Loucy (cell line): ENCODE measurements around the gene NXNL2.

Experiments used
- H2AFZ ChIP-seq: fragments of 200-600 bp; sonication (generic); 2 replicates; pipeline ENCODE4 v1.6.0; 2016; ENCODE audit warnings: antibody characterized with exemption, mild to moderate bottlenecking, low read length, moderate library complexity
- H3F3A ChIP-seq: fragments of 200-600 bp; 2 replicates; pipeline ENCODE4 v1.6.0; 2016; ENCODE audit warnings: antibody characterized with exemption, low read depth, mild to moderate bottlenecking
- H3K27me3 ChIP-seq: fragments of 200-600 bp; sonication (generic); 2 replicates; pipeline ENCODE4 v1.6.1; 2014; ENCODE audit warnings: low read length, mild to moderate bottlenecking; ENCODE audit not compliant: insufficient read depth, poor library complexity, severe bottlenecking
- H3K36me3 ChIP-seq: fragments of 200-600 bp; sonication (generic); 2 replicates; pipeline ENCODE4 v1.6.1; 2016; ENCODE audit warnings: low read length; ENCODE audit not compliant: insufficient read depth
- H3K4me1 ChIP-seq: fragments of 200-600 bp; sonication (generic); 2 replicates; pipeline ENCODE4 v1.5.1; 2014; ENCODE audit warnings: low read length, mild to moderate bottlenecking; ENCODE audit not compliant: insufficient read depth, poor library complexity, severe bottlenecking
- H3K4me2 ChIP-seq: fragments of 200-600 bp; sonication (generic); 2 replicates; pipeline ENCODE4 v1.6.0; 2014; ENCODE audit warnings: antibody characterized with exemption, low read length, low read depth, mild to moderate bottlenecking; ENCODE audit not compliant: poor library complexity, severe bottlenecking
- H3K4me3 ChIP-seq: fragments of 200-600 bp; sonication (generic); 2 replicates; pipeline ENCODE4 v1.5.1; 2014; ENCODE audit warnings: low read length, mild to moderate bottlenecking, mixed read lengths; ENCODE audit not compliant: poor library complexity, severe bottlenecking
- H3K79me2 ChIP-seq: fragments of 200-600 bp; sonication (generic); 2 replicates; pipeline ENCODE4 v1.6.1; 2014; ENCODE audit warnings: low read length; ENCODE audit not compliant: insufficient read depth
- H3K9ac ChIP-seq: fragments of 200-600 bp; sonication (generic); 2 replicates; pipeline ENCODE4 v1.6.0; 2014; ENCODE audit warnings: mild to moderate bottlenecking, low read depth, low read length, moderate library complexity; ENCODE audit not compliant: poor library complexity, severe bottlenecking
- H3K9me2 ChIP-seq: fragments of 200-600 bp; sonication (generic); replicated peaks from 2 replicates; pipeline ENCODE4 v1.6.1; 2016; ENCODE audit warnings: low read depth, low read length, mixed read lengths
- H3K9me3 ChIP-seq: fragments of 200-600 bp; sonication (generic); 2 replicates; pipeline ENCODE4 v1.6.1; 2014; ENCODE audit warnings: mild to moderate bottlenecking, antibody characterized with exemption, low read length, low read depth; ENCODE audit not compliant: insufficient read depth
- H4K20me1 ChIP-seq: fragments of 200-600 bp; sonication (generic); 2 replicates; pipeline ENCODE4 v1.6.0; 2014; ENCODE audit warnings: antibody characterized with exemption, low read length, mild to moderate bottlenecking; ENCODE audit not compliant: insufficient read depth, poor library complexity, severe bottlenecking
- EZH2phosphoT487 ChIP-seq: fragments of 200-600 bp; IDR thresholded peaks from 2 replicates; pipeline ENCODE4 v1.6.1; 2018; ENCODE audit warnings: antibody characterized with exemption, mild to moderate bottlenecking, moderate library complexity, borderline replicate concordance
- TF ChIP-seq, protein P1 (sequence below): fragments of 200-600 bp; sonication (generic); conservative IDR thresholded peaks from 2 replicates; pipeline ENCODE4 v1.5.1; 2014; ENCODE audit warnings: mild to moderate bottlenecking, antibody characterized with exemption, low read length

The NXNL2 gene

DNA sequence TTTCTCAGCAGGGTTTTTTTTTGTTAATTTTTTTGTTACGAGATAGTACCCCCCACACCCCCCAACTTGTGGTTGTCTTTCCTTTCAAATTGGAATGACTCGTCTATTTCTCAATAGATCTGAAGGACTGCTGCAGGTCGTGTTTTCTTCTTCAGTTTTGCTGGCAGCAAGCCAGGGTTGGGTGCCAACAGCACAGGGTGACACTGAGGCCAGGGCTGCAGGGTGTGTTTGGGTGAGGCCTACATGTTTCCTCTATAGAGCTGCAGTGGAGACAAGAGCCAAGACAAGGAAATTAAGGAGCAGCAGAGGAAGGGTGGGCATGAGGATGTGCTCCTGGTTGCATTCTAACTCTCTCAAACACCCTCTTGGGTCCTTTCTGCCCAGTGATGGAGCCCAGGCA lies 52.2 kb downstream of the NXNL2 start:
- Histone ChIP-seq H3K9ac (no peak overlapping the region), H3F3A (no peaks in the 10 kb centered on the region), H3K36me3 (no peaks in the 10 kb centered on the region), H4K20me1 (no peaks in the 10 kb centered on the region), H3K9me2 (no peaks in the 10 kb centered on the region), H3K27me3 (no peaks in the 10 kb centered on the region), H3K79me2 (no peaks in the 10 kb centered on the region), H3K4me1 (peaks cover 30% of the 10 kb centered on the region), H3K9me3 (no peaks in the 10 kb centered on the region), H3K4me2 (no peak overlapping the region), H3K4me3 (no peak overlapping the region), H2AFZ (0 out of 2 replicates have a peak overlapping the region, but pooled peaks have one; percentile 39)
- TF ChIP-seq, protein P1, sequence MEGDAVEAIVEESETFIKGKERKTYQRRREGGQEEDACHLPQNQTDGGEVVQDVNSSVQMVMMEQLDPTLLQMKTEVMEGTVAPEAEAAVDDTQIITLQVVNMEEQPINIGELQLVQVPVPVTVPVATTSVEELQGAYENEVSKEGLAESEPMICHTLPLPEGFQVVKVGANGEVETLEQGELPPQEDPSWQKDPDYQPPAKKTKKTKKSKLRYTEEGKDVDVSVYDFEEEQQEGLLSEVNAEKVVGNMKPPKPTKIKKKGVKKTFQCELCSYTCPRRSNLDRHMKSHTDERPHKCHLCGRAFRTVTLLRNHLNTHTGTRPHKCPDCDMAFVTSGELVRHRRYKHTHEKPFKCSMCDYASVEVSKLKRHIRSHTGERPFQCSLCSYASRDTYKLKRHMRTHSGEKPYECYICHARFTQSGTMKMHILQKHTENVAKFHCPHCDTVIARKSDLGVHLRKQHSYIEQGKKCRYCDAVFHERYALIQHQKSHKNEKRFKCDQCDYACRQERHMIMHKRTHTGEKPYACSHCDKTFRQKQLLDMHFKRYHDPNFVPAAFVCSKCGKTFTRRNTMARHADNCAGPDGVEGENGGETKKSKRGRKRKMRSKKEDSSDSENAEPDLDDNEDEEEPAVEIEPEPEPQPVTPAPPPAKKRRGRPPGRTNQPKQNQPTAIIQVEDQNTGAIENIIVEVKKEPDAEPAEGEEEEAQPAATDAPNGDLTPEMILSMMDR: no peak
- TF ChIP-seq EZH2phosphoT487: no peak

GRCh38 chr9:88587885-88588649 lies 53.1 kb downstream of the NXNL2 start:
- Histone ChIP-seq H3K79me2 (no peaks in the 10 kb centered on the region), H3K36me3 (no peaks in the 10 kb centered on the region), H4K20me1 (no peaks in the 10 kb centered on the region), H3K9me2 (no peaks in the 10 kb centered on the region), H3K9me3 (no peaks in the 10 kb centered on the region), H3K4me2 (no peak overlapping the region), H3K9ac (no peak overlapping the region), H2AFZ (0 out of 2 replicates have a peak overlapping the region, but pooled peaks have one; percentile 39), H3K4me1 (peaks cover 30% of the 10 kb centered on the region), H3F3A (no peaks in the 10 kb centered on the region), H3K4me3 (no peak overlapping the region), H3K27me3 (no peaks in the 10 kb centered on the region)
- no peak for TF ChIP-seq EZH2phosphoT487

- TF ChIP-seq EZH2phosphoT487: no peak
- TF ChIP-seq, protein P1: no peak
- Histone ChIP-seq H3K36me3 (no peaks in the 10 kb centered on the region), H3K9me2 (no peaks in the 10 kb centered on the region), H3K9ac (no peak overlapping the region), H2AFZ (no peak overlapping the region), H3F3A (no peaks in the 10 kb centered on the region), H3K4me2 (no peak overlapping the region), H3K4me1 (peaks cover 22% of the 10 kb centered on the region), H3K27me3 (no peaks in the 10 kb centered on the region), H4K20me1 (no peaks in the 10 kb centered on the region), H3K9me3 (no peaks in the 10 kb centered on the region), H3K4me3 (no peak overlapping the region), H3K79me2 (no peaks in the 10 kb centered on the region)
These were observed 54.7 kb downstream of the NXNL2 start for GRCh38 chr9:88589656-88590055.

DNA sequence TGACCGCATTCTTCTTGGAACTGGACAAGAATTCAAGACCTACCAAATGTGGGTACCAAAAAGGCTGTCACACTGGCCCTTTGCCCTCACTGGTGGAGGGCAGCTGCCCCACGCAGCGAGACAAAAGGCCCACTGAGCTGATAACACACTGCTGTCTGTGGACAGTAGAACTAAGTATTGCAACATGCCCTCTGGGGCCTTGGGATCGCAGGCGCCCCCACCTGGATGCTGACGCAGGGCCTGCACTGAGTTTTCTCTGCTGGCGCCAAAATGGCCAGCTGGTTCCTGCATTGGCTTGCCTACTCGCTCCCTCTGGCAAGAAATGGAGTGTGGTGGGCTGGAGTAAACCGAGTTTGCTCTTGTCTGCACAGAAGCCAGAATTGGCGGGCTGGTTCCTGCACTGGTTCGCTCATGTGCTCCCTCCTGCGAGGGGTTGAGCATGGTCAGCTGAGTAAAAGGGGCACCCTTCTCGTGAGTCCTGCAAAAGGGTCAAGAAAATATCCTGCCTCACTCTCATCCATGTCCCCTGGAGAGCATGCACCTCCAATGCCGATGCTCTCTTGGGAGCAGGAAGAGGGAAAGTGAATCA lies 55.7 kb downstream of the NXNL2 start:
- TF ChIP-seq EZH2phosphoT487: no peak
- TF ChIP-seq, protein P1: peak; percentile 59
- Histone ChIP-seq H3K9me3 (no peaks in the 10 kb centered on the region), H3K36me3 (no peaks in the 10 kb centered on the region), H3F3A (no peaks in the 10 kb centered on the region), H2AFZ (no peak overlapping the region), H3K4me2 (no peak overlapping the region), H3K4me1 (peaks cover 22% of the 10 kb centered on the region), H3K79me2 (no peaks in the 10 kb centered on the region), H3K4me3 (no peak overlapping the region), H3K9me2 (no peaks in the 10 kb centered on the region), H4K20me1 (no peaks in the 10 kb centered on the region), H3K27me3 (no peaks in the 10 kb centered on the region), H3K9ac (no peak overlapping the region)
